HL-60 (cell line): ENCODE measurements around the gene MORC3.

Experiments
- CTCF ChIP-seq: IDR thresholded peaks from one replicate; pipeline ENCODE4 v1.5.1; 2011; ENCODE audit warnings: low read length, control low read depth, inconsistent platforms; ENCODE audit not compliant: insufficient read depth
- POLR2AphosphoS5 ChIP-seq: IDR thresholded peaks from 2 replicates; pipeline ENCODE4 v1.6.1; 2012; ENCODE audit warnings: low read depth
- TF ChIP-seq, protein P1 (sequence below): IDR thresholded peaks from 2 replicates; pipeline ENCODE4 v1.6.1; 2012; ENCODE audit warnings: low read depth; ENCODE audit not compliant: insufficient replicate concordance

- TF ChIP-seq CTCF (no peak), POLR2AphosphoS5 (no peak)
- TF ChIP-seq, protein P1, sequence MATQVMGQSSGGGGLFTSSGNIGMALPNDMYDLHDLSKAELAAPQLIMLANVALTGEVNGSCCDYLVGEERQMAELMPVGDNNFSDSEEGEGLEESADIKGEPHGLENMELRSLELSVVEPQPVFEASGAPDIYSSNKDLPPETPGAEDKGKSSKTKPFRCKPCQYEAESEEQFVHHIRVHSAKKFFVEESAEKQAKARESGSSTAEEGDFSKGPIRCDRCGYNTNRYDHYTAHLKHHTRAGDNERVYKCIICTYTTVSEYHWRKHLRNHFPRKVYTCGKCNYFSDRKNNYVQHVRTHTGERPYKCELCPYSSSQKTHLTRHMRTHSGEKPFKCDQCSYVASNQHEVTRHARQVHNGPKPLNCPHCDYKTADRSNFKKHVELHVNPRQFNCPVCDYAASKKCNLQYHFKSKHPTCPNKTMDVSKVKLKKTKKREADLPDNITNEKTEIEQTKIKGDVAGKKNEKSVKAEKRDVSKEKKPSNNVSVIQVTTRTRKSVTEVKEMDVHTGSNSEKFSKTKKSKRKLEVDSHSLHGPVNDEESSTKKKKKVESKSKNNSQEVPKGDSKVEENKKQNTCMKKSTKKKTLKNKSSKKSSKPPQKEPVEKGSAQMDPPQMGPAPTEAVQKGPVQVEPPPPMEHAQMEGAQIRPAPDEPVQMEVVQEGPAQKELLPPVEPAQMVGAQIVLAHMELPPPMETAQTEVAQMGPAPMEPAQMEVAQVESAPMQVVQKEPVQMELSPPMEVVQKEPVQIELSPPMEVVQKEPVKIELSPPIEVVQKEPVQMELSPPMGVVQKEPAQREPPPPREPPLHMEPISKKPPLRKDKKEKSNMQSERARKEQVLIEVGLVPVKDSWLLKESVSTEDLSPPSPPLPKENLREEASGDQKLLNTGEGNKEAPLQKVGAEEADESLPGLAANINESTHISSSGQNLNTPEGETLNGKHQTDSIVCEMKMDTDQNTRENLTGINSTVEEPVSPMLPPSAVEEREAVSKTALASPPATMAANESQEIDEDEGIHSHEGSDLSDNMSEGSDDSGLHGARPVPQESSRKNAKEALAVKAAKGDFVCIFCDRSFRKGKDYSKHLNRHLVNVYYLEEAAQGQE = no peak
These were observed 76.3 kb downstream of the MORC3 start for GRCh38 chr21:36396325-36396724.
